ENCODE data around the gene KDSR. TPM values are rescaled to one million over a fixed set of nuclear protein-coding genes. Genes with fewer than 3 reads are reported as not detected.

The KDSR gene
- total and polyA plus RNA-seq, 2 of the 13 experiments (the other 11 are each of a cell fraction or from before 2014, with no cell fraction given) = 10.4 to 20.9 TPM

GRCh38 chr18:63367053-63367953, at the start of gene KDSR (continued):
- TF ChIP-seq MEIS1 (CRISPR knock-in tag; IDR thresholded peaks at IDR 0.05; ENCODE audit: borderline replicate concordance) = no peak; the same call in 1 of the 2 replicates
- peak; percentile 53; the same call in 1 of the 2 replicates for TF ChIP-seq GTF2F1 (IDR thresholded peaks at IDR 0.05; ENCODE audit: low read length)
- TF ChIP-seq ZNF891 (CRISPR knock-in tag; IDR thresholded peaks at IDR 0.05) = 0 out of 2 replicates have a peak, but pooled peaks have one; percentile 56
- 0 out of 2 replicates have a peak, but pooled peaks have one; percentile 26 for TF ChIP-seq ZNF30 (CRISPR knock-in tag; IDR thresholded peaks at IDR 0.05)
- TF ChIP-seq SKIL (CRISPR knock-in tag; IDR thresholded peaks at IDR 0.05; ENCODE audit: borderline replicate concordance) = no peak
- TF ChIP-seq KLF9 (CRISPR knock-in tag; IDR thresholded peaks at IDR 0.05; ENCODE audit: low read depth) = peak; percentile 83; the same call in 1 of the 2 replicates
- peak; percentile 42; the same call in 1 of the 2 replicates for TF ChIP-seq MEF2D (CRISPR knock-in tag; IDR thresholded peaks at IDR 0.05)
- TF ChIP-seq HOXA9 (CRISPR knock-in tag; IDR thresholded peaks at IDR 0.05; ENCODE audit: borderline replicate concordance) = no peak
- peak; percentile 89 for TF ChIP-seq ZNF407 (CRISPR knock-in tag; IDR thresholded peaks at IDR 0.05; ENCODE audit: not compliant biosample characterization)
- TF ChIP-seq WIZ (CRISPR knock-in tag; IDR thresholded peaks at IDR 0.05) = peak; percentile 85
- peak; percentile 100 for TF ChIP-seq PRDM15 (CRISPR knock-in tag; IDR thresholded peaks at IDR 0.05)
- 0 out of 3 replicates have a peak, but pooled peaks have one; percentile 25 for TF ChIP-seq MXI1 (IDR thresholded peaks at IDR 0.05; ENCODE audit: borderline replicate concordance, low read depth, low read length)
- peak; percentile 50; the same call in 1 of the 2 replicates for TF ChIP-seq ZNF614 (CRISPR knock-in tag; IDR thresholded peaks at IDR 0.05; ENCODE audit: borderline replicate concordance)
- TF ChIP-seq RBM22 (optimal IDR thresholded peaks at IDR 0.05; ENCODE audit: low read length) = no peak

Data from HepG2 (cell line).